Lung (tissue), 12 donors: Measurements from ENCODE around the gene EOLA1. TPM values are rescaled to one million over a fixed set of nuclear protein-coding genes. Genes with fewer than 3 reads are reported as not detected.

Experiments
- ATAC-seq: fragments of 200-7000 bp; cut with Tn5 transposase; one replicate; pipeline ENCODE4 v1.9.1; 2020; ENCODE audit warnings: moderate number of reproducible peaks; ENCODE audit not compliant: insufficient read depth, low FRiP score
- DNase-seq, 3 donors: peaks; one replicate each; pipeline ENCODE4 v3.0.0-alpha.2; 2013 to 2017
- H3K27ac ChIP-seq, 2 donors: one replicate each; pipeline ENCODE4 v1.5.1; 2013; ENCODE audit warnings: mild to moderate bottlenecking in 2 of 2, moderate library complexity in 2 of 2, control low read depth in 1 of 2, inconsistent platforms in 1 of 2, low read depth in 1 of 2, low read length in 1 of 2
- H3K27me3 ChIP-seq, 3 donors: one replicate each; pipeline ENCODE4 v1.5.1; 2013; ENCODE audit warnings: low read length in 2 of 3; ENCODE audit not compliant: control insufficient read depth in 3 of 3, insufficient read depth in 3 of 3
- H3K36me3 ChIP-seq, 4 donors: one replicate each; pipeline ENCODE4 v1.5.1; 2013; ENCODE audit warnings: low read length in 4 of 4, mild to moderate bottlenecking in 1 of 4, moderate library complexity in 1 of 4; ENCODE audit not compliant: control insufficient read depth in 4 of 4, insufficient read depth in 4 of 4
- H3K4me1 ChIP-seq, 5 donors: one replicate each; pipeline ENCODE4 v1.5.1; 2013; ENCODE audit warnings: low read length in 5 of 5, mild to moderate bottlenecking in 2 of 5, moderate library complexity in 1 of 5; ENCODE audit not compliant: control insufficient read depth in 5 of 5, insufficient read depth in 5 of 5
- H3K4me3 ChIP-seq: one replicate; pipeline ENCODE4 v1.5.1; 2013; ENCODE audit warnings: mild to moderate bottlenecking, control low read depth, moderate library complexity
- H3K9ac ChIP-seq, 2 donors: one replicate each; pipeline ENCODE4 v1.5.1; 2013; ENCODE audit warnings: low read length in 2 of 2, control low read depth in 1 of 2; ENCODE audit not compliant: insufficient read depth in 1 of 2
- H3K9me3 ChIP-seq, 4 donors: one replicate each; pipeline ENCODE4 v1.5.1; 2013; ENCODE audit warnings: low read length in 3 of 4, mild to moderate bottlenecking in 1 of 4, moderate library complexity in 1 of 4; ENCODE audit not compliant: control insufficient read depth in 4 of 4, insufficient read depth in 3 of 4
- WGBS, 2 donors: extraction: QIAGEN DNeasy Blood & Tissue Kit; methylation state at CpG; one replicate each; pipeline ENCODE4 v1.1.7; 2013; 5-methylcytosine and 5-hydroxymethylcytosine counted together
- polyA plus RNA-seq, 2 donors: library from polyadenylated mRNA; stranded (reverse); fragments of 200-250 nt; gene quantifications; one replicate each; pipeline ENCODE4 v1.2.1, GENCODE V29; 2013
- total RNA-seq, 2 donors: library from RNA; depleted of rRNA in 1 of 2; stranded (reverse); fragments of >200 nt in 1 of 2; gene quantifications; one replicate each; pipeline ENCODE4 v1.2.1, GENCODE V29; 2014 to 2021
- TF ChIP-seq, protein P1 (sequence below): IDR thresholded peaks from 2 replicates; pipeline ENCODE4 v1.5.1; 2012; ENCODE audit warnings: mild to moderate bottlenecking; ENCODE audit errors: control extremely low read depth, extremely low read depth
- donor health status: control.
- donor health status: control.
- donor health status: Bipolar disorder and iron deficiency.
- donor health status: healthy.
- donor health status: DM: yes; HTN: yes; CAD: no.

Gene EOLA1
- total and polyA plus RNA-seq, 4 donors = 11.5 to 19.9 (median 18.5) TPM

DNA sequence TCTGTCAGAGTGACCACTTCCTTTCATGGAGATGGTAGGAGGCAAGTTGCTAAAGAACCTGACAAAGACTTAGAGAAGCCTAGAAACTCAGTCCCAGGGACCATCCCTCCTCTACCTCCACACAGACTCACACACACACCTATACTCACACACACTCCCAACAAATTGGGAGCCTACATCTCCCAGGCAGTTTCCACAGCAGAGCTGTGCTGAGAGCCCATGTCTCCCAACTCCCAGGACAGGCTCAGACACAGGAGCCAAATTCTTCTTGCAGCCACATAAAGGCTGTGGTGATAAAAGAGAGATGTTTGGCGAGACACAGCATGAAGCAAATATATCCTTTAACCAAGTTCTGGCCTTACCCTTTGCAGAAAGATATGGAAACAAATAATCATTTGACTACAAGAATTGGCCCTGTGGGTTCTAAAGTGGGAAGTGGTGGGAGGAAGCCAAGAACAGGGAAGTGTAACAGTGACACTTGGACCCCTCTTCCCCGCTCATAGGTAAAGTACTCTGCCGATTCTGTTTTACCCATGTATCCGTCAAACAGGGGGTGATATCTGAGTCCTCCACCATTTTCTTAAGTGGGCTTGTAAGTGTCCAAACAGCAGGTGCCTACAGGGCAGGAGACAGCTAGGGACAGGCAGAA lies 24.7 kb upstream of the EOLA1 start:
- Histone ChIP-seq H3K27me3 (peaks cover 0 to 3% (median 0%) of the 10 kb centered on the region in 3 donors), H3K9me3 (no peaks in the 10 kb centered on the region), H3K27ac (no peak overlapping the region), H3K36me3 (no peaks in the 10 kb centered on the region), H3K4me3 (no peak overlapping the region), H3K9ac (no peak overlapping the region), H3K4me1 (peaks cover 0 to 1% (median 0%) of the 10 kb centered on the region in 5 donors)
- no peak for DNase-seq
- WGBS, 2 donors = 39 to 40% methylated on average over 4 of the region's 4 CpGs
- no peak for ATAC-seq
- TF ChIP-seq, protein P1, sequence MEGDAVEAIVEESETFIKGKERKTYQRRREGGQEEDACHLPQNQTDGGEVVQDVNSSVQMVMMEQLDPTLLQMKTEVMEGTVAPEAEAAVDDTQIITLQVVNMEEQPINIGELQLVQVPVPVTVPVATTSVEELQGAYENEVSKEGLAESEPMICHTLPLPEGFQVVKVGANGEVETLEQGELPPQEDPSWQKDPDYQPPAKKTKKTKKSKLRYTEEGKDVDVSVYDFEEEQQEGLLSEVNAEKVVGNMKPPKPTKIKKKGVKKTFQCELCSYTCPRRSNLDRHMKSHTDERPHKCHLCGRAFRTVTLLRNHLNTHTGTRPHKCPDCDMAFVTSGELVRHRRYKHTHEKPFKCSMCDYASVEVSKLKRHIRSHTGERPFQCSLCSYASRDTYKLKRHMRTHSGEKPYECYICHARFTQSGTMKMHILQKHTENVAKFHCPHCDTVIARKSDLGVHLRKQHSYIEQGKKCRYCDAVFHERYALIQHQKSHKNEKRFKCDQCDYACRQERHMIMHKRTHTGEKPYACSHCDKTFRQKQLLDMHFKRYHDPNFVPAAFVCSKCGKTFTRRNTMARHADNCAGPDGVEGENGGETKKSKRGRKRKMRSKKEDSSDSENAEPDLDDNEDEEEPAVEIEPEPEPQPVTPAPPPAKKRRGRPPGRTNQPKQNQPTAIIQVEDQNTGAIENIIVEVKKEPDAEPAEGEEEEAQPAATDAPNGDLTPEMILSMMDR = no peak

DNA sequence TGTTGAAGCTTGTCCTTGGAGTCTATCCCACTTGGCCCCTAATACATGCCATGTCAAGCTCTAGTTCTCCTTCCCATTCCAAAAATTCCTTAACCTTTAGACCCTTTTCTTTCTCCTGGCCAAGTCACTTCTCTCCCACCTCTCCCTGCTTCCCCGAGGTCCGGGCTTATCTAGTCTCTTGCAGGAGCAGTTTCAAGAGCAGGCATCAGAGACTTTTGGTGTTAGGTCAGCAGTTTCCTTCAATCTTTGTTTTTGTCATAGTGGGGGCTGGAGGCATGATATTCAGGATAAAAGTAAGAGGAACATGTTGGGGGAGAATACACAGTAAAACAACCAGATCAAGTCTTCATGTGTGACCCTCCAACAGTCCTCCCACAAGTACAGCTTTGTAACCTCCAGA lies 24.2 kb upstream of the EOLA1 start:
- DNase-seq = no peak
- H3K9ac ChIP-seq = no peak overlapping the region
- WGBS, 2 donors = 81 to 83% methylated on average over 2 of the region's 2 CpGs
- H3K4me1 ChIP-seq = no peaks in the 10 kb centered on the region
- TF ChIP-seq, protein P1 = no peak
- H3K9me3 ChIP-seq = no peaks in the 10 kb centered on the region
- peaks cover 0 to 3% (median 2%) of the 10 kb centered on the region in 3 donors for H3K27me3 ChIP-seq
- no peak overlapping the region for H3K4me3 ChIP-seq
- H3K27ac ChIP-seq = no peak overlapping the region
- no peaks in the 10 kb centered on the region for H3K36me3 ChIP-seq
- no peak for ATAC-seq

DNA sequence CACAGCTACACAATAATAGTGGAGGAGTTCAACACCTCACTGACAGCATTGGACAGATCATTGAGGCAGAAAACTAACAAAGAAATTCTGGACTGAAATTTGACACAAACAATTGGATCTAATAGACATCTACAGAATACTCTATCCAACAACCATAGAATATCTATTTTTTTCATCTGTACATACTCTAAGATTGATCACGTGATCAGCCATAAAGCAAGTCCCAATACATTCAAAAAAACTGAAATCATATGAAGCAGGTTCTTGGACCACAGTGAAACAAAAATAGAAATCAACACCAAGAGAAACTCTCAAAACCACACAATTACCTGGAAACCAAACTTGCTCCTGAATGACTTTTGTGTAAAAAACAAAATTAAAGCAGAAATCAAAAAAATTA lies 23.5 kb upstream of the EOLA1 start:
- no peak for DNase-seq
- Histone ChIP-seq H3K4me3 (no peak overlapping the region), H3K27me3 (peaks cover 0 to 4% (median 3%) of the 10 kb centered on the region in 3 donors)

More for the DNA sequence above, 23.5 kb upstream of the EOLA1 start:
- no peaks in the 10 kb centered on the region for H3K4me1 ChIP-seq
- H3K27ac ChIP-seq = no peak overlapping the region
- WGBS, 2 donors = 68 to 92% methylated on average over 1 of the region's 1 CpG
- no peaks in the 10 kb centered on the region for H3K36me3 ChIP-seq
- no peak for ATAC-seq
- TF ChIP-seq, protein P1 = no peak
- no peak overlapping the region for H3K9ac ChIP-seq
- H3K9me3 ChIP-seq = no peaks in the 10 kb centered on the region
